Stimulated activated CD4-positive, alpha-beta T cell treated with anti-CD3 and anti-CD28 coated beads, Interleukin-4, amount 100 ng/mL, for 24 hours (primary cell): ENCODE data around the gene MROH9.

Experiments
- DNase-seq: peaks from one replicate; pipeline ENCODE4 v3.0.0-alpha.2; 2020

Gene MROH9

GRCh38 chr1:171084870-171085269, 149.5 kb downstream of the MROH9 start:
- DNase-seq: no peak

GRCh38 chr1:171087896-171088295, 152.6 kb downstream of the MROH9 start:
- DNase-seq: no peak

DNA sequence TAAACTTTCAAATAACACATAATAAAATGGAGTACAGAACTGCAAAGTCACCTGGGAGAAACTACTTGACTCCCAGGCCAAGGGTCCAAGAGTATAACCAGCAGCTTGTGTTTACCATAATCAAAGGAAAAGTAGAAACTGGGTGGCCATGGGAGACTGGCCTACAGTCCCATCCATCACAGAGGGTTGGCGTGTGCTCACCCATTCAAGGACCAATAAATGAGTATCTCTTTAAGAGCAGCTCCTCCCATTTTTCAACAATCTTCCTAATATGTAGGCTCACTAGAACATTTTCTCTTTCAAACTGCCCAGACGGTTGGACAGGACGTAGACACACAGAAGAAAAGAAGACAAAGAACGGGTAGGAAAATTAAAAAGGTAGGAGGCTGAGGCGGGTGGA, 155.3 kb downstream of the MROH9 start, which contains the start of gene FMO3:
FMO3 (plus strand) TSS at position 302 of the 400 bp plus-strand sequence. CDS start 1,754 bp downstream, outside the sequence.
- DNase-seq: no peak

DNA sequence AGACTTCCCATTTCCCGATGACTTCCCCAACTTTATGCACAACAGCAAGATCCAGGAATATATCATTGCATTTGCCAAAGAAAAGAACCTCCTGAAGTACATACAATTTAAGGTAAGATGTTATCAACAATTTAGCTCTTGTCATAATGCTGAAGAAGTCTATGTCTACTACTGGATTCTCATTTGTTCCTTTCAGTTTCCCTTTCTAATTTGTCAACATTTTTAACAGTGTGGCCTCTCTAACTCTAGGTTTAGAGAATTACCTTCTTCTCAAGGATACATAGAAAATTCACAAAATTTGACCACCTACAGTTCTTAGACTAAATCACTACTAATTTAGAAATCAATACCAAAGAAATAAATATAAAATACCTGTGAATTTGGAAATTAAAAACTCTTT, 168.5 kb downstream of the MROH9 start:
- DNase-seq: no peak

DNA sequence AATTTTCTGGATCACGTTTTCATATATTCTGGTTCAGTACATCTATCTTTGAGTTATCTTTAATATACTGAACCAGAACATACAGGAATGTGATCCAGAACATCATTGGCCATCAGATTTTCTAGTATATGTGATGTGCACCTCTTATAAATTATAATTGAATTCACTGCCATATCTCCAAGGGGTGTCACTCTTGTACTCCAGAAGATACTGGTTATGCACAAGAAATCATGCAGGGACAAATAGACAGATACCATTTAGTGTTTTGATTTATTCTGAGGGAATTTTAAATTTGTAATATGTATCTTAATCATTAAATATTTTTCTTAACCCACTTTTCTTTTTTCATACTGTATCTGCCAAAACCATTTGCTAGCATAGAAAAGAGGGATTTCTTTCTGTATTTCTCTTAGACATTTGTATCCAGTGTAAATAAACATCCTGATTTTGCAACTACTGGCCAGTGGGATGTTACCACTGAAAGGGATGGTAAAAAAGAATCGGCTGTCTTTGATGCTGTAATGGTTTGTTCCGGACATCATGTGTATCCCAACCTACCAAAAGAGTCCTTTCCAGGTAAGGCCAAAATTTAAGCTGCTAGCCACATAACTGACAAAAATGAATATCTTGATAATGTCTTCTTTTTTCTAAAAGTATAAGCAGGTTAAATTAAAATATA, 172.1 kb downstream of the MROH9 start:
- no peak for DNase-seq

GRCh38 chr1:171107969-171108368, 172.6 kb downstream of the MROH9 start:
- no peak for DNase-seq

DNA sequence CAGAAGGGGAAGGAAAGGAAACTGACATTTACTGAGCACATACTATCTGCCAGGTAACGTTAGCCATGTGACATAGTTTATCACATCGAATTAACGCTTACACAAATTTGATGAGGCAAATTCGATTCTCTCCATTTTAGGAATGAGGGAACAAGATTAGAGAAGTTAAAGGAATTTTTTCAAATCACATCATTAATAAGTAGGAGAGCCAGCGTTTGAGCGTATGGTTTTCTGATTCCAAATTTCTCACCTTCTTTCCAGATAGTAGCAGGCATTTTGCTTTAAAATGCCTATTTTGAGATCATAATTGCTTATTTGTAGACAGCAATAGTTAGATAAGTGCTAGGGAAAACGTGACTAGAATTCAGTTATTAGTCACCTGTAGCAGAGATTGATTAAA, 174.6 kb downstream of the MROH9 start:
- DNase-seq: no peak

GRCh38 chr1:171110621-171111326, 175.4 kb downstream of the MROH9 start:
- DNase-seq: no peak

- no peak for DNase-seq
These were observed 176.8 kb downstream of the MROH9 start for GRCh38 chr1:171112119-171112518.

- DNase-seq: no peak
These were observed 178.0 kb downstream of the MROH9 start for GRCh38 chr1:171113382-171113781.
